Activated naive CD4-positive, alpha-beta T cell treated with anti-CD3 and anti-CD28 coated beads, Interleukin-2, amount 50 U/mL, for 16 hours (primary cell): ENCODE measurements around the gene CREB3L2.
"Not testable (repeated sequence)": the region's sequence is repeated elsewhere in the genome, so short reads cannot be mapped to it uniquely, and the experiment has no call there.

Source experiments
- DNase-seq: peaks from one replicate; pipeline ENCODE4 v3.0.0-alpha.2; 2020

CREB3L2 gene

DNA sequence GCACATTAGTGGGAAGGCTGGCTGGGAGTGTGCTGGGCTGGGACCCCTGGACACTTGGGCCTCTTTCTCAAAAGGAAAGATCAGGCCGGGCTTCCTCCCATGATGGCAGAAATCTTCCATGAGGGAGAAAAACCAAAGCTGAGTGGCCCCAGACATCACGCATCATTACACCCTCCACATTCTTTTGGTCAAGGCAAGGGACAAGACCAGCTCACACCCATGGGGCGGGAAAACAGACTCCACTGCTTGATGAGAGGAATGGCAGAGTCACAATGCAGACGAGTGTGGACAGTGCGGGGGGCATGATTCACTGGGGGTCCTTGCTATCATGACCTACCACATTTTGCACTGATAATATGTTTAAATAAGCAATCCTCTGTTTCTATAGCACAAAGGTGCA is 73.3 kb downstream of the CREB3L2 start:
- no peak for DNase-seq

DNA sequence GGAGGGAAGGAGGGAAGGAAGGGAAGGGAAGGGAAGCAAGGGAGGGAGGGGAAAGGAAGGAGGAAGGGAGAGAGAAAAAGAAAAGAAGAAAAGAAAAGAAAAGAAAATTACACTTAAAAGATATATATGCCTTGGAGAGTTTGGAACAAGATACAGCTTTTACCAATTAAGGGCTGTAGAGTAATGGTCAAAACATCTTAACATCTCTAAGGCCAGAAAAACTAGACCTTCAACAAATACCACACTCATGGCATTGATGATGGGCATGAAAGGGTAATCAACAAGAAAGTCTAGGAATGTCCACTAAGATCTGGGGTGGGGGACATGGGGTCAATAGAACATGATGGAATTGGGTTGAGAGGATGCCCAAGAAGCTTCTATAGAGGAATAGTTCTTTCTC is 74.5 kb downstream of the CREB3L2 start:
- DNase-seq = no peak

- DNase-seq = not testable (repeated sequence)
Measured at GRCh38 chr7:137926206-137926605, 75.7 kb downstream of the CREB3L2 start.

GRCh38 chr7:137925754-137926153 is 76.1 kb downstream of the CREB3L2 start:
- no peak for DNase-seq

- no peak for DNase-seq
Measured at GRCh38 chr7:137925091-137925490, 76.8 kb downstream of the CREB3L2 start.

- DNase-seq = no peak
Measured at GRCh38 chr7:137923380-137923779, 78.5 kb downstream of the CREB3L2 start.

DNA sequence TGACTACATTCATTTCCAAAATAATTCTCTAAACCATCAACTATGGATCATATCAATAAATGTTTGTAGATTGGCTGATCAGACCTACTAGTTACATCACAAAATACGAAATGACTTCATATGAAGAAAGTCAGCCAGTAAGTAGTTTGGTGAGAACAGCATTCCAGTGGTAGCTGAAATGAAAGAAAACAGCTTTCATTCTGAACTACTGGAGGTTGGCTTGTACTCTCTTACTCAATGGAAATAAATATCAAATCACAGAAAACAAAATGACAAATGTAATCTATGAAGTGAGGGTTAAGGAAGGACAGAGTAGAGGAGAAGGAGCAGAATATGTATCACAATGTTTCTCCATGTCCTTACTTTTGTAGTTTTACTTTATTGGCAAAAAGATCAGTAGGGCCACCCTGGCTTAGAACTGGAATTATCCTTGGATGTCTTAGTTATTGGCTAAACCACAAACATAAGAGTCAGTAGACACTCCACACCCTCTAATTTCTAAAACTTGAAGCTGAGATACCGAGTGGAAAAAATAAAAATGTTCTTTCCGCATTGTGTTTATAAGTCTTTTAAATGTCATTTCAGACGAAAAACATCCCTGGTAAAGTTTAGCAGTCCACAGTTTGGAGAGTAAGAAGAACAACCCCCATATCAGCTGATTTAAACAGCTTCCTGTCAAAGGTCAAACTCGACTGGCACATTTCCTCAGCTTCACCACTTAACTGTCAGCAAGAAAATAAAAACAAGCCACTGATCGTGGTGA is 81.1 kb downstream of the CREB3L2 start:
- DNase-seq = no peak

GRCh38 chr7:137919987-137920386 is 81.9 kb downstream of the CREB3L2 start:
- DNase-seq = no peak

DNA sequence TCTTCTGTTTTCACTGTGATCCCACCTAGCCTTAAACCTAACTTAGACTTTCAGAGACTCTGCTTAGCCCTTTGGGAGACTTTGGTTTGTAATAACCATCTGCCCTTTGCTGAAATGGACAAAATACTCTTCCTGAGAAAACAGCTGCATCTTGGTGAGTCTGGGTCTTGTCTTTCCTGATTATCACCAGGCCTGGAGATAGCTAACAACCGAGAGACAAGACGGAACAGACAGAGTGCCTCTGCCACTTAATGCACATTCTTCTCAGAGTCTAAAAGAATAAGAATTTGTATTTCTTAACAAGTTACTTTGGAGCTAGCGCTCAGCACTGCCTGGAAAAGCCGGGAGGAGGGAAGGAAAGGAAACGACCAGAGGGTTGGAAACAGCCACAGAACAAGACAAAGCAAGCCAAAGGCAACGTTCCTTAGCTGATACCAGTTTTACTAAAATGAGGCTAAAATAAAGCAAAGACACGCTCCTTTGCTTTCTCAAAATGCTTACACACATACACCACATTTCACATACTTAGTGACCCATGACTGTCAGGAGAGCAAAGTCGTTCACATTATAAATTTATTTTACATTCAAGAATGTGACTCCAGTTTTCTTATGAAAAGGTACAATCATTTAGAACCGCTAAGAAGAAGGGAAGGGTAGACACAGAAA is 84.8 kb downstream of the CREB3L2 start:
- no peak for DNase-seq

DNA sequence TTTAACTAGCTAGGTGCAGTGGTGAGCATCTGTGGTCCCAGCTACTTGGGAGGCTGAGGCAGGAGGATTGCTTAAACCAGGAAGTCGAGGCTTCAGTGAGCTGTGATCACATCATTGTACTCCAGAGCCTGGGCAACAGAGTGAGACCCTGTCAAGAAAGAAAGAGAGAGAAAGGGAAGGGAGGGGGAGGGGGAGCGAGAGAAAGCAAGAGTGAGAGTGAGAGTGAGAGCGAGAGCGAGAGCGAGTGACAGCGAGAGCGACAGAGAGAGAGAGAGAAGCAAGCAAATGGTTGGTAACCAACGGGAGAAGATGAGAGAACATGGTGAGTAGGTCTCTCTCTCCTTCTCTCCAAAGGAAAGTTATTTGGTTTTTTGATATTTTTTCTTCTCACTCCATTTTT is 85.3 kb downstream of the CREB3L2 start:
- DNase-seq = no peak

DNA sequence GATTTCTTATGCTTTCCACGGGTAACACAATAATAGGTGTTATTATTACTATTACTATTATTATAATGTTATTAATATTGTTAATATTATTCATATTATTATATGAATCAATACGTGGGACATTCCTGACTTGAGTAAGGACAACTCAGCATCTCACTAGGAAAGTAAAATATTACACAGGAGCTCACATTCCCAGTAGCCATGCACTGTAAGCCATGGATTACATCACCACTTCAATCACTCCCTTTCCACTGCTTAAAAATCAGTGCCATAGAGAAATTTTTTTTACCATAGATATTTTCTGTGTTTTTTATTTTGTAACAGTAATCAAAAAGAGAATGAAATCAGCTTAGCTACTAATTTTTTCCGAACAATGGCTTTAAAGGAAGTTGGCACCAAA is 86.6 kb downstream of the CREB3L2 start:
- no peak for DNase-seq

DNA sequence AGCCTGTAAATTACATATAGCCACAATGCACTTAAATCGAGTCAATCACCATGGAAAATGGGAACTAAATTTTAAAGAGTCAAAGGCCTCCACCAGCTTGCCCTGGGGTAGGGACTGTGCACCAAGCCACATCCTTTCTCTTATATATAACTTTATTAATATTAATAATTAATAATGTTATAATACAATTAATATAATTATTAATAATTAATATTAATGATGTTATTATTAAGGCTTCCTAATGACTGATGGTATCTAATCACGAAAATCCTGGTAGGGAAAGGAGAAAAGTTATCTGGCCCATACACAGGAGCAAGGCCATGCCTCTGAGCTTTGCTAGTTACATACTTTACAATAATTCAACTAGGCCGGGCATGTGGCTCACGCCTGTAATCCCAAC is 87.9 kb downstream of the CREB3L2 start:
- no peak for DNase-seq

GRCh38 chr7:137909042-137909441 is 92.8 kb downstream of the CREB3L2 start:
- DNase-seq = no peak

DNA sequence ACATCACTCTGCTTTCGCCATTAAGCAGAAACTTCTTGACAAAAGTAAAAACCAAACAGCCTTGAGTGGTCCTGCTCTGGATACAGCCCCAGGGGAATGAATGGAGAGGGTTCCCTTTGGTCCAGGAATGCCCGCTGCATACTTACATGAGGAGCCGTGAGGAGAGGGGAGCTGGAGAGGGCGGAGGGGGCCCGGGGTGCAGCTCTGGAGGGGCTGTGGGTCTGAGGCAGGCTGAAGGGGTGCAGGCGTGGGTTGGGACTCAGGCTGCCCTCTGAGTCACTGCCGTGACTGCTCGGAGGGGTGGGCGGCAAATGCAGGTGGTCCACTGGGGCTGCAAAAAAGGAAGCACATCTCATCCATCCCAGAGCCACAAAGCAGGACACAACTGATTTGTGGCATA is 93.8 kb downstream of the CREB3L2 start:
- no peak for DNase-seq

DNA sequence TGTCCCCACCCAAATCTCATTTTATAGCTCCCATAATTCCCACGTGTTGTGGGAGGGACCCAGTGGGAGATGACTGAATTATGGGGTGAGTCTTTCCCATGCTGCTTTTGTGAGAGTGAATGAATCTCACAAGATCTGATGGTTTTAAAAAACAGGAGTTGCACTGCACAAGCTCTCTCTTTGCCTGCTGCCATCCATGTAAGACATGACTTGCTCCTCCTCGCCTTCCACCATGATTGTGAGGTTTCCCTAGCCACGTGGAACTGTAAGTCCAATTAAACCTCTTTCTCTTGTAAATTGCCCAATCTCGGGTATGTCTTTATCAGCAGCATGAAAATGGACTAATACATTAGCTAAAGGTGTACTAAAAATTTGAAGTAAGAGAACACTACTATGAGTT is 95.2 kb downstream of the CREB3L2 start:
- DNase-seq = not testable (repeated sequence)

GRCh38 chr7:137904833-137905232 is 97.1 kb downstream of the CREB3L2 start:
- DNase-seq = no peak

DNA sequence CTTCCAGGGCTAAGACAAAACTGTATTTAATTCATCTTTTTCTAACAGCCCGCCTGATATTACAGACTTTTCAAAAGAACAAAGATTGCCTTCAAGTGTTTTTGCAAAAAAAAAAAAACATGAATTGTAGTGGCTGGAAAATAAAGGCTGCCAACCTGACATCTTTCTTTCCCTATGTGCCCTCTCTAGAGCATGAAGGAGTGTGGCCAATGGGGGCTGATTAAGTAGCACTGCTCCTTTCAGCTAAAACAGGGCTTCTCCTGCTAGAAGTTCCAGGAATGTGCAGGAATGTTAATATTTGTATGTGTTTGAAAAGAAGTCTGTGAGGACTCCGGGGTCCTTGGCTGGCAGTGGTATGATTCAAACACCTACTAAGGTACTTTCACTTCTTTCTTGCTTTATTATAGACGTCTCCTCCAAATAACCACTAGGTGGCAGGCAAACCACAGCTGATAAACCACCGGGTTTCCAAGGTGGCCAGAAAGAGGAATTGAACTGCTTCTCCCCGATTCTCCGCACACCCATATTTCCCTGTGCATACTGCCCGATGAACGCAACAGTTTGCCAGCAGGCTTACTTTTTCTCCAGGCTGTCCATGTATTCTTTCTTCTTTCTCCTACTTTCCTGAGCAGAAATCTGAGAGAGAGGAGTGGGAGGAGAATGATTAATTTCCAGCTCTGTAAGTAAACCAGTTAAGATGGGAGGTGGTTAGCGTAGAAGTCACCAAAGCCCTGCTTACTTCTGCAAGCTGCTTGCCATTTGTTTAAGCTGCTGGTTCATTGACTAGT is 98.3 kb downstream of the CREB3L2 start:
- peak; percentile 44 for DNase-seq

DNA sequence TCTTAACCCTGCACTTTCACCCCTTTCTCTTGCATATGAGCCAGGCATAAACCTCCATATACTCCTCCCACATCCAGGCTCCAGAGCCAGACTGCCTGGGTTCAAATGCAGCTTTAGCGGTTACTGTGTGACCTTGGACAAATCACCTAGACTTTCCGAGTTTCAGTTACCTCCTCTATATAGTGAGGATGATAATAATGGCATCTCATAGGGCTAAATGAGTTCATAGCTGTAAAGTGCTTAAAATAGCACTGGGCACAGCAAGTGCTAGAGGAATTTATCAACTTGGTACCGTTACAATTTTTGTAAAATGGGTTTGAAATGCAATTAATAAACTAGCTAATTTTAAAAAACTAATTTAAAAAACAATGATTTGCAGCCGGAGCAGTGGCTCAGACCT is 101.7 kb downstream of the CREB3L2 start:
- no peak for DNase-seq

- DNase-seq = peak; percentile 80
Measured at GRCh38 chr7:137898839-137899721, 102.8 kb downstream of the CREB3L2 start.

- no peak for DNase-seq
Measured at GRCh38 chr7:137895301-137896221, 106.3 kb downstream of the CREB3L2 start.

DNA sequence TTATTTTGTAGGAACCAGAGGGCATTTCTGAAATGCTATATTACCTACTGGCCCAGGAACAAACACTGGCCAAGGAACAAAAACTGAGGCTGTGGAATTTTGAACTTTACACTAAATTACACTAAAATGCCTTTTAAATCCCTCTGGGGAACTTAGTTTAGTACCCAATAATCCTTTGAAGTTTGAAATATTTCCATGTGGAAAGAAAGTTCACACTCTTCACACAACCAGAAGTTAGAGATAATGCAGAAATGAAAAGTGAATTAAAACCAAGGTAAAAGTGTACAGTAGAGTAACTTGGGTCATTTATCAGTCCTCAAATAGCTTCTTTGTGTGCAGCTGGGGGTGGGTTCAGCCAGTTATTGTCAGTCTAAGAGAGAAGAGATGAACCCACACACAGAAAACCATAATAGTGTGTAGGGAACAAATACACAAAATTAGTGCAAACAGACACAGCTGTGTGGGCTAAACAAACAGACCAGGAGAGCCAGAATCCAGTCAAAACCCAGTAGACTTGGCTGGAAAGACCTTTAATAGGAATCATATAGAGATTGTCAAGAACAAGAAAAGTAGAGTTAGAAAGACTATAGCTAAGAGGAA is 108.6 kb downstream of the CREB3L2 start:
- DNase-seq = no peak
